Uterus (tissue), 4 donors: Measurements from ENCODE around the gene PLEKHG2. TPM values are rescaled to one million over a fixed set of nuclear protein-coding genes. Genes with fewer than 3 reads are reported as not detected.
A peak's percentile ranks its signal among the peaks of the same experiment; 100 is the strongest.

Experiments used
- DNase-seq, 2 donors: peaks; one replicate each; pipeline ENCODE4 v3.0.0-alpha.2; 2019 to 2020
- H3K27ac ChIP-seq, 2 donors: fragments of 200-600 bp; sonication (generic); 1 replicate in 1 of 2; 2 replicates in 1 of 2; pipeline ENCODE4 v1.5.1; 2016 to 2018
- H3K27me3 ChIP-seq, 2 donors: fragments of 200-600 bp; sonication (generic); one replicate each; pipeline ENCODE4 v1.5.1; 2018 to 2019; ENCODE audit warnings: control low read depth in 1 of 2
- H3K36me3 ChIP-seq, 2 donors: fragments of 200-600 bp; sonication (generic); one replicate each; pipeline ENCODE4 v1.5.1; 2019; ENCODE audit warnings: control low read depth in 1 of 2
- H3K4me1 ChIP-seq, 2 donors: fragments of 200-600 bp; sonication (generic); one replicate each; pipeline ENCODE4 v1.5.1; 2018 to 2019; ENCODE audit warnings: control low read depth in 1 of 2
- H3K4me3 ChIP-seq, 2 donors: fragments of 200-600 bp; sonication (generic); 1 replicate in 1 of 2; 2 replicates in 1 of 2; pipeline ENCODE4 v1.5.1; 2018 to 2019; ENCODE audit warnings: mild to moderate bottlenecking in 1 of 2
- H3K9me3 ChIP-seq, 2 donors: fragments of 200-600 bp; sonication (generic); one replicate each; pipeline ENCODE4 v1.5.1; 2019; ENCODE audit warnings: control low read depth in 1 of 2
- POLR2A ChIP-seq, 2 donors: fragments of 450-650 bp; IDR thresholded peaks; one replicate each; pipeline ENCODE4 v1.6.1; 2016; ENCODE audit warnings: antibody characterized with exemption in 2 of 2, mild to moderate bottlenecking in 1 of 2, moderate library complexity in 1 of 2
- intact Hi-C: fragments of 100-400 bp; cut with DNase I; formaldehyde crosslinking; loops from one replicate; pipeline ENCODE4 v1.15.1; 2023; ENCODE audit warnings: low total_unique reads
- total RNA-seq, 4 donors: library from RNA; depleted of rRNA in 3 of 4; stranded (reverse); fragments of >200 nt in 3 of 4; gene quantifications; one replicate each; pipeline versions ENCODE4 v1.1.0 to v1.2.4, GENCODE V29; 2014 to 2023
- TF ChIP-seq, protein P1 (sequence below), 4 experiments: fragments of 200-600 bp in 2 of 4; fragments of 450-650 bp in 2 of 4; sonication (generic) in 2 of 4; IDR thresholded peaks; one replicate each; pipeline ENCODE4 v1.5.1; 2016 to 2019; ENCODE audit warnings: antibody characterized with exemption in 4 of 4, mild to moderate bottlenecking in 2 of 4, moderate library complexity in 1 of 4
- donor health status: DM: yes; HTN: yes; CAD: no.

The PLEKHG2 gene
- total RNA-seq, 4 donors from 2014 or later, result 5.1 to 120 (median 21.6) TPM

DNA sequence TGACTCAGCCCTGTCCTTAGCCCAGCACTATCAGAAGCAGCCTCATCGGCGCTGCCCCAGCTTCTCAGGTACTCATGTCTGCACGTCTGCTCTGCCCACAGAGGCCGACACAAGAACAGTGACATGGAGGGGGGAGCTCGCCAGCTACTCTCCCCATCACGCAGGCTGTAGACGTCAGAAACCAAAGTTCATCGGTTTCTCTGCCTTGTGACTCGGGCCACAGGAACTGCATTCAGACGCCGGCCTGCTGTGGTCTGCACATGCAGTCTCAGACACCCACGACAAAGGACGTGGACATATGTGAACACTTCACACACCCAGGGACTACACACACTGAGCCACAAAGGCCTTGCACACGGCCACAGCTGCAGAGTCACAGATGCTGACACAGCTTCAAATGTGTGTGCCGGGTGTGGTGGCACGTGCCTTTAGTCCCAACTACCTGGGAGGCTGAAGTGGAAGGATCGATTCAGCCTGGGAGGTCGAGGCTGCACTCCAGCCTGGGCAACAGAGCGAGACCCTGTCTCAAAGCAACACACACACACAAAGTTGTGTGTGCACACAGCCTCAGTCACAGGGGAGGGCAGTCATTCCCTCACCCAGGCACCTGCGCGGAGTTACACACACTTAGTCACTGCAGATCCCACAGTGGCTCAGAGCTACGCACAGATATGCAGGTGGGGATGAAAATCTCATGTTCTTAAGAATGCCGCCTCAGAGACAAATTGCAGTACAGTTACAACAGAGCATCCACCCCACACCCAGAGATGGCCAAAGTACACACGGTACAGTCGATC is 10.7 kb upstream of the PLEKHG2 start:
- Histone ChIP-seq H3K27ac (peak overlapping the region; percentile 99 to 100), H3K27me3 (no peaks in the 10 kb centered on the region), H3K36me3 (no peaks in the 10 kb centered on the region), H3K4me3 (peak overlapping the region in 1 of 2 donors; percentile 47), H3K9me3 (no peaks in the 10 kb centered on the region), H3K4me1 (peaks cover 16 to 20% of the 10 kb centered on the region in 2 donors)
- intact Hi-C loops, result no loop called here
- DNase-seq, result peak; percentile 49 to 59
- TF ChIP-seq, protein P1, sequence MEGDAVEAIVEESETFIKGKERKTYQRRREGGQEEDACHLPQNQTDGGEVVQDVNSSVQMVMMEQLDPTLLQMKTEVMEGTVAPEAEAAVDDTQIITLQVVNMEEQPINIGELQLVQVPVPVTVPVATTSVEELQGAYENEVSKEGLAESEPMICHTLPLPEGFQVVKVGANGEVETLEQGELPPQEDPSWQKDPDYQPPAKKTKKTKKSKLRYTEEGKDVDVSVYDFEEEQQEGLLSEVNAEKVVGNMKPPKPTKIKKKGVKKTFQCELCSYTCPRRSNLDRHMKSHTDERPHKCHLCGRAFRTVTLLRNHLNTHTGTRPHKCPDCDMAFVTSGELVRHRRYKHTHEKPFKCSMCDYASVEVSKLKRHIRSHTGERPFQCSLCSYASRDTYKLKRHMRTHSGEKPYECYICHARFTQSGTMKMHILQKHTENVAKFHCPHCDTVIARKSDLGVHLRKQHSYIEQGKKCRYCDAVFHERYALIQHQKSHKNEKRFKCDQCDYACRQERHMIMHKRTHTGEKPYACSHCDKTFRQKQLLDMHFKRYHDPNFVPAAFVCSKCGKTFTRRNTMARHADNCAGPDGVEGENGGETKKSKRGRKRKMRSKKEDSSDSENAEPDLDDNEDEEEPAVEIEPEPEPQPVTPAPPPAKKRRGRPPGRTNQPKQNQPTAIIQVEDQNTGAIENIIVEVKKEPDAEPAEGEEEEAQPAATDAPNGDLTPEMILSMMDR (IDR thresholded peaks at IDR 0.05), result no peak
- TF ChIP-seq POLR2A (IDR thresholded peaks at IDR 0.05), result no peak

DNA sequence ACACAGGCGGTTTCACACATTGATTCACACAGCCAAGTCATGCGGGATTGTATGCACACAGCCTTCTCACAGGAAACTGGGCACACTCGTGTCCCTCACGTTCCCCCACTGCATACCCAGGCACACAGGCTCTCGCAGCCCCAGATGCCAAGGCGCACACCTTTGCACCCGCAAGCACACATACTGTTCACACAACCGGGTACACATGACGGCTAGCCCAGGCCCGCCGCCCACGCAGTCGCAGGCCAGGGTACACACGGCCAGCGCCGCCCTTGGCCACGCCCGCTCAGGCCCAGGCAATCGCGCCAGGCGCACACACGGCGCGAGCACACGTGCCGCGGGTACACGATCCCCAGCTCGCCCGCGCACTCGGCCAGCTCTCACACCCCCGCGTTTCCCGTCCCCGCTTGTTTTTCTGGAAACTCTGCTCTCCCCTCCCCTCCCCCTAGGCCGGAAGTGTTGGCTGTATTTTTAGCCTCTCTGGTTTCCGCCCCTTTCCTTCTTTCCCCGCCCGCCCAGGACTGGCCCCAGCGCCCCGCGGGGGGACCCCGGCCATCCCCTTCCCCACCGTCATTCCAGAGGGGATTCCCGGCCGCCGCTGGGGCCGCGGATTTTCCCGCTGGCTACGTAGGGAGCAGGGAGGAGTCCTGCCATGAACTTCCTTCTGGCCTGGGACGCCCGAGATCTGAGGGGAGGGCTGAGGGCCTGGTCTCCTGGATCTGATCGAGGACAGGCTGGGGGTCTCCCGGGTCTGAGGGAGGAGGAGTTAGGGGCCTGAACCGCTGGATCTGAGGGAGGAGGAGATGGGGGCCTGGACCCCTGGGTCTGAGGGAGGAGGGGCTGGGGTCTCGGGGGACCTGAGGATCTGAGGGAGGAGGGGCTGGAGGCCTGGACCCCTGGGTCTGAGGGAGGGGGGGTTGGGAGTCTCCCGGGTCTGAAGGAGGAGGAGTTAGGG is 9.8 kb upstream of the PLEKHG2 start:
- Histone ChIP-seq H3K4me3 (peak overlapping the region; percentile 47 to 53), H3K36me3 (no peaks in the 10 kb centered on the region), H3K4me1 (peaks cover 16 to 17% of the 10 kb centered on the region in 2 donors), H3K27me3 (no peaks in the 10 kb centered on the region), H3K9me3 (no peaks in the 10 kb centered on the region), H3K27ac (peak overlapping the region; percentile 99 to 100)
- TF ChIP-seq, protein P1 (IDR thresholded peaks at IDR 0.05), result peak in 1 of 4 experiments; percentile 10
- TF ChIP-seq POLR2A (IDR thresholded peaks at IDR 0.05), result peak; percentile 12 to 62
- peak; percentile 94 to 98 for DNase-seq
- intact Hi-C loops, result no loop called here

DNA sequence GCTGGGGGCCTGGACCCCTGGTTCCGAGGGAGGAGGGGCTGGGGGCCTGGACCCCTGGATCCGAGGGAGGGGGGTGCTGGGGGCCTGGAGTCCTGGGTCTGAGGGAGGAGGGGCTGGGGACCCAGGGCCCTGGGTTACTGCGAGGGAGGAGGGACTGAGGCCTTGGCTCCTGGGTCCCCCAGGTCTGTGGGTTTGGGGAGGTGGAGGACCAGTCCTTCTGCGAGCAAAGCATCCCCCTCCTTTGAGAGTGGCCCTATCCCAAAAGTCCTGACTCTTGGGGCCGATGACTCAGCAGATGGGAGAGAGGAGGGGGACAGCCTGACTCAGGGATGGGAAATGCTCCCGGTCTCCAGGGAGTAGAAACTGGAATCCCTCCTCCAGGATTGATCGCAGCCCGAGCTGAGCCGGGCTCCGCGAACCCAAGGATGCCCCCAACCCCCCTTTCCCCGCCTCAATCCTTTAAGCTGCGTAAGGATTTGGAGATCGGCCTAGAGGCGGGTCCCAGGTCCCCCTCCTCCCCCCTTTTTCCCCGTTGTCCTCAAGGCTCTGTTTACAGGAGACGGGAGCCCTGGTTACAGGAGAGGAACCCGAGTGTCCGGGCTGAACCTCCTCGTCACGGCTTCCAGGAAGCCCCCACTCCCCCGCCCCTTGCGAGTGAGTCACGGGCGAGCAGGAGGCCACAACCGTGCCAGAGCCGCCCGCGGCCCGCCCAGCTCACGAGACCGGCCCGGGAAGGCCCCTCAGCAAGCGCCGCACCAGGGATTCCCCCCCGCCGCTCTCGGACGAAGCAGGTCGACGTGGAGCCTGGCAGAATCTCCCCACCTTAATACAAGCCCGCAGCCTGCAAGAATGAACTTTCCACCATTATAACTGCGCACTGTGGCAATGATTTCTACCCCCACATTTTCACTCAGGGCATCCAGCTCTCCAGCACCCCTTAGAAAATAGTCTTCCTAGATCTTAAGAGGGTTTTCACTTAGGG is 8.8 kb upstream of the PLEKHG2 start:
- peaks cover 9 to 12% of the 10 kb centered on the region in 2 donors for H3K4me1 ChIP-seq

DNA sequence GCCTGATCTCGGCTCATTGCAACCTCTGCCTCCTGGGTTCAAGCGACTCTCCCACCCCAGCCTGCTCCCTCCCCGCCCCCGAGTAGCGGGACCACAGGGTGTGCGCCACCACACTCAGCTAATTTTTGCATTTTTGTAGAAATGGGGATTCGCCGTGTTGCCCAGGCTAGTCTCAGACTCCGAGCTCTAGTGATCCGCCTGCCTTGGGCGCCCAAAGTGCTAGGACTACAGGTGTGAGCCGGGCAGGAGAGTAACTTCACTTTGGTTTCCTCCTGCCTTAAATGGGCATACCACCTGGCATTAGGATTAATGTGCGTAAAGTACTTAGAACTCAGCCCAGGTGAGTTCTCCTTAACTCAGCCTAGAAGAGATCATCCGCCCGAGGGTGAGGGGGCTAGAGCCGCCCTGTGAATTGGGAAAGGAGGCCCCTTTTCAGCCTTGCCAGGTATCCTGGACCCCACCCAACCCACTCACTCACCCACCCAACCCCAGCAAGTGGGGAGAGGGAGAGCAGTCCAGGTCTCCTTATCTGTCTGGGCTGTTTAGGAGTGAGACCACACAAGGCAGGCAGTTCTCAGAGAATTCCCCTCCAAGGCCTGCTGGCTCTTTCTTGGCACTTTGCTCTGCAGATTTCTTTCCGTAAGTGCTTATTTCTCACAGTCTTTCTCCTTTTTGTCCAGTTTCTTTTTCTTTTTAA is 7.1 kb upstream of the PLEKHG2 start:
- Histone ChIP-seq H3K4me1 (peaks cover 9 to 12% of the 10 kb centered on the region in 2 donors), H3K27ac (peak overlapping the region; percentile 99 to 100), H3K4me3 (peak overlapping the region in 1 of 2 donors; percentile 83), H3K27me3 (no peaks in the 10 kb centered on the region), H3K9me3 (no peaks in the 10 kb centered on the region), H3K36me3 (no peaks in the 10 kb centered on the region)
- intact Hi-C loops, result no loop called here
- DNase-seq, result peak in 1 of 2 donors; percentile 38
- TF ChIP-seq, protein P1 (IDR thresholded peaks at IDR 0.05), result no peak
- TF ChIP-seq POLR2A (IDR thresholded peaks at IDR 0.05), result no peak

More for the DNA sequence above, 8.8 kb upstream of the PLEKHG2 start:
- H3K4me3 ChIP-seq, result peak overlapping the region; percentile 47 to 53
- H3K9me3 ChIP-seq, result no peaks in the 10 kb centered on the region
- intact Hi-C loops, result no loop called here
- H3K36me3 ChIP-seq, result no peaks in the 10 kb centered on the region
- TF ChIP-seq, protein P1 (IDR thresholded peaks at IDR 0.05), result peak in 1 of 4 experiments; percentile 24
- peak; percentile 64 to 76 for TF ChIP-seq POLR2A (IDR thresholded peaks at IDR 0.05)
- peak; percentile 100 for DNase-seq
- H3K27ac ChIP-seq, result peak overlapping the region; percentile 99 to 100
- no peaks in the 10 kb centered on the region for H3K27me3 ChIP-seq
